HCT116 (cell line): ENCODE data around the gene CNPY3.

Experiments used
- CTCF ChIP-seq, 3 experiments: fragments of 200-600 bp in 1 of 3; sonication (generic) in 1 of 3; IDR thresholded peaks in 2 of 3; conservative IDR thresholded peaks in 1 of 3; 2 replicates each; pipeline ENCODE4 v1.5.1; 2012 to 2017; ENCODE audit warnings: low read depth in 2 of 3, low read length in 2 of 3, antibody characterized with exemption in 1 of 3, borderline replicate concordance in 1 of 3, control low read depth in 1 of 3, mild to moderate bottlenecking in 1 of 3, mixed read lengths in 1 of 3, mixed run types in 1 of 3, moderate library complexity in 1 of 3; ENCODE audit not compliant: insufficient read depth in 1 of 3
- EGR1 ChIP-seq: IDR thresholded peaks from 2 replicates; pipeline ENCODE4 v1.6.1; 2012; ENCODE audit warnings: low read depth
- EZH2 ChIP-seq: fragments of 200-600 bp; sonication (generic); IDR thresholded peaks from 2 replicates; pipeline ENCODE4 v1.6.1; 2017; ENCODE audit warnings: antibody characterized with exemption, mixed run types
- JUND ChIP-seq: IDR thresholded peaks from 2 replicates; pipeline ENCODE4 v1.6.1; 2012
- POLR2A ChIP-seq: IDR thresholded peaks from 2 replicates; pipeline ENCODE4 v1.7.0; 2011; ENCODE audit warnings: borderline replicate concordance; ENCODE audit not compliant: insufficient read depth, insufficient read length; ENCODE audit errors: extremely low read depth
- POLR2AphosphoS5 ChIP-seq: IDR thresholded peaks from 2 replicates; pipeline ENCODE4 v1.6.1; 2011; ENCODE audit warnings: mild to moderate bottlenecking, low read depth, low read length, moderate library complexity
- SIN3A ChIP-seq: IDR thresholded peaks from 2 replicates; pipeline ENCODE4 v1.6.1; 2012; ENCODE audit warnings: low read depth
- YY1 ChIP-seq: IDR thresholded peaks from 2 replicates; pipeline ENCODE4 v1.6.1; 2011; ENCODE audit warnings: low read length, low read depth, moderate library complexity, mild to moderate bottlenecking; ENCODE audit not compliant: insufficient replicate concordance; ENCODE audit errors: extremely low read depth
- ZFX ChIP-seq: fragments of 450-650 bp; IDR thresholded peaks from 2 replicates; pipeline ENCODE4 v1.6.1; 2017
- ZNF274 ChIP-seq: fragments of 200-500 bp; sonication (Bioruptor generic); IDR thresholded peaks from 2 replicates; pipeline ENCODE4 v1.6.1; 2014; ENCODE audit warnings: mild to moderate bottlenecking, low read depth, low read length, inconsistent platforms
- TF ChIP-seq, protein P1 (sequence below): IDR thresholded peaks from 2 replicates; pipeline ENCODE4 v1.6.1; 2012
- TF ChIP-seq, protein P2 (sequence below): IDR thresholded peaks from 2 replicates; pipeline ENCODE4 v1.6.1; 2011; ENCODE audit warnings: mild to moderate bottlenecking, low read length, moderate library complexity; ENCODE audit not compliant: insufficient replicate concordance; ENCODE audit errors: extremely low read depth

DNA sequence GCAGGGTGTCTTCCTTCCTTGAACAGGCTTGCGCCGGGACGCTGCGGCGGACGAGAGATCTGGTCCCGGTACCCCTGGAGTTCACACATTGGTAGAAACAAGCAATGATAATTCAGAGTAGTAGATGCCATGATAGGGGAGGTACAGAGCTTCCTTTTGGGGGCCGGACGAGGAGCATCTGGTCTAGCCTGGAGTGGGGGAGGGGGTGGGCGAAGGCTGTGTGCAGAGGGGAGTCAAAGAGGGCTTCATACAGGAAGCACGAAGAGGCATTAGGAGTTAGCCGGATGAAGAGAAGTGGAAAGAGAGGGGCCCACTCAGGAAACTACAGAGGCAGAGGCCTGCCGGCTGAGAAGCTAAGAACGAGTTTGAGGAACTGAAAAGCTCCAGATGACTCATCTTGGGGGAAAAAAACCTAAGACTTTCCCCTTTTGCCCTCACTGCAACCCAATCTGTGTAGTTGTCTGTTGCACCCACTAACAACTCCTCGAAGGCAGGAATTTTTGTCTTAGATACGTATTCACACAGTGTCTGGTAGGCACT, 611 bp downstream of the CNPY3 start:
- TF ChIP-seq CTCF (IDR thresholded peaks at IDR 0.05 in 2 of 3, conservative IDR thresholded peaks at IDR 0.05 in 1 of 3; ENCODE audit: borderline replicate concordance in 1 of 3, insufficient read depth in 1 of 3, low read depth in 2 of 3, low read length in 2 of 3) (no peak), EZH2 (no peak), POLR2AphosphoS5 (no peak), JUND (no peak), YY1 (no peak), SIN3A (no peak), EGR1 (no peak), POLR2A (no peak), ZNF274 (no peak), ZFX (no peak)
- TF ChIP-seq, protein P1, sequence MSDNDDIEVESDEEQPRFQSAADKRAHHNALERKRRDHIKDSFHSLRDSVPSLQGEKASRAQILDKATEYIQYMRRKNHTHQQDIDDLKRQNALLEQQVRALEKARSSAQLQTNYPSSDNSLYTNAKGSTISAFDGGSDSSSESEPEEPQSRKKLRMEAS = no peak
- TF ChIP-seq, protein P2, sequence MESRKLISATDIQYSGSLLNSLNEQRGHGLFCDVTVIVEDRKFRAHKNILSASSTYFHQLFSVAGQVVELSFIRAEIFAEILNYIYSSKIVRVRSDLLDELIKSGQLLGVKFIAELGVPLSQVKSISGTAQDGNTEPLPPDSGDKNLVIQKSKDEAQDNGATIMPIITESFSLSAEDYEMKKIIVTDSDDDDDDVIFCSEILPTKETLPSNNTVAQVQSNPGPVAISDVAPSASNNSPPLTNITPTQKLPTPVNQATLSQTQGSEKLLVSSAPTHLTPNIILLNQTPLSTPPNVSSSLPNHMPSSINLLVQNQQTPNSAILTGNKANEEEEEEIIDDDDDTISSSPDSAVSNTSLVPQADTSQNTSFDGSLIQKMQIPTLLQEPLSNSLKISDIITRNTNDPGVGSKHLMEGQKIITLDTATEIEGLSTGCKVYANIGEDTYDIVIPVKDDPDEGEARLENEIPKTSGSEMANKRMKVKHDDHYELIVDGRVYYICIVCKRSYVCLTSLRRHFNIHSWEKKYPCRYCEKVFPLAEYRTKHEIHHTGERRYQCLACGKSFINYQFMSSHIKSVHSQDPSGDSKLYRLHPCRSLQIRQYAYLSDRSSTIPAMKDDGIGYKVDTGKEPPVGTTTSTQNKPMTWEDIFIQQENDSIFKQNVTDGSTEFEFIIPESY = no peak
